ENCODE data around the gene PLPPR4.
"Not testable (repeated sequence)": the region's sequence is repeated elsewhere in the genome, so short reads cannot be mapped to it uniquely, and the experiment has no call there.

The PLPPR4 gene

GRCh38 chr1:99264201-99265021, at the start of gene PLPPR4:
Gene PLPPR4, plus strand, starts transcription at chr1:99264492. Its CDS starts 102 bp downstream, at chr1:99264594.
- no peak for DNase-seq (ENCODE audit: low read depth)

GRCh38 chr1:99216956-99217355, 47.3 kb upstream of the PLPPR4 start:
- DNase-seq (ENCODE audit: low read depth): no peak

- DNase-seq (ENCODE audit: low read depth): no peak
Measured at GRCh38 chr1:99217599-99217998, 46.7 kb upstream of the PLPPR4 start.

- no peak for DNase-seq (ENCODE audit: low read depth)
Measured at GRCh38 chr1:99218572-99218971, 45.7 kb upstream of the PLPPR4 start.

GRCh38 chr1:99218999-99219398, 45.3 kb upstream of the PLPPR4 start:
- no peak for DNase-seq (ENCODE audit: low read depth)

- DNase-seq (ENCODE audit: low read depth): no peak
Measured at GRCh38 chr1:99227056-99227897, 37.0 kb upstream of the PLPPR4 start.

- DNase-seq (ENCODE audit: low read depth): no peak
Measured at GRCh38 chr1:99228153-99228552, 36.1 kb upstream of the PLPPR4 start.

- DNase-seq (ENCODE audit: low read depth): no peak
Measured at GRCh38 chr1:99229122-99229521, 35.2 kb upstream of the PLPPR4 start.

- DNase-seq (ENCODE audit: low read depth): no peak
Measured at GRCh38 chr1:99230695-99231094, 33.6 kb upstream of the PLPPR4 start.

GRCh38 chr1:99232172-99232571, 32.1 kb upstream of the PLPPR4 start:
- no peak for DNase-seq (ENCODE audit: low read depth)

- no peak for DNase-seq (ENCODE audit: low read depth)
Measured at GRCh38 chr1:99233446-99233845, 30.8 kb upstream of the PLPPR4 start.

- no peak for DNase-seq (ENCODE audit: low read depth)
Measured at GRCh38 chr1:99236756-99237155, 27.5 kb upstream of the PLPPR4 start.

GRCh38 chr1:99239690-99240089, 24.6 kb upstream of the PLPPR4 start:
- no peak for DNase-seq (ENCODE audit: low read depth)

GRCh38 chr1:99240621-99241020, 23.7 kb upstream of the PLPPR4 start:
- no peak for DNase-seq (ENCODE audit: low read depth)

GRCh38 chr1:99246152-99246551, 18.1 kb upstream of the PLPPR4 start:
- DNase-seq (ENCODE audit: low read depth): no peak

- no peak for DNase-seq (ENCODE audit: low read depth)
Measured at GRCh38 chr1:99247199-99247598, 17.1 kb upstream of the PLPPR4 start.

- DNase-seq (ENCODE audit: low read depth): no peak
Measured at GRCh38 chr1:99250728-99251127, 13.6 kb upstream of the PLPPR4 start.

GRCh38 chr1:99251308-99251707, 13.0 kb upstream of the PLPPR4 start:
- DNase-seq (ENCODE audit: low read depth): no peak

- DNase-seq (ENCODE audit: low read depth): no peak
Measured at GRCh38 chr1:99252630-99253029, 11.7 kb upstream of the PLPPR4 start.

- DNase-seq (ENCODE audit: low read depth): not testable (repeated sequence)
Measured at GRCh38 chr1:99260402-99260801, 3.9 kb upstream of the PLPPR4 start.

GRCh38 chr1:99265124-99265523, 832 bp downstream of the PLPPR4 start:
- no peak for DNase-seq (ENCODE audit: low read depth)

GRCh38 chr1:99266726-99267125, 2.4 kb downstream of the PLPPR4 start:
- no peak for DNase-seq (ENCODE audit: low read depth)

- no peak for DNase-seq (ENCODE audit: low read depth)
Measured at GRCh38 chr1:99268021-99268420, 3.7 kb downstream of the PLPPR4 start.

Data from activated T-helper 1 cell treated with Interleukin-2 at 50 U/mL for 16 hours (primary cell).